SU-DHL-6 (cell line): Measurements from ENCODE around the gene GATA3.

Experiments
- H2AFZ ChIP-seq: fragments of 200-600 bp; sonication (generic); 2 replicates; pipeline ENCODE4 v1.6.1; 2014; ENCODE audit warnings: low read depth, mild to moderate bottlenecking, moderate library complexity, mixed read lengths, antibody characterized with exemption, low read length; ENCODE audit not compliant: severe bottlenecking
- H3F3A ChIP-seq: fragments of 200-600 bp; shearing (Covaris generic); 2 replicates; pipeline ENCODE4 v1.6.0; 2016; ENCODE audit warnings: antibody characterized with exemption, mild to moderate bottlenecking; ENCODE audit not compliant: insufficient read depth
- H3K27ac ChIP-seq: fragments of 200-600 bp; sonication (generic); 2 replicates; pipeline ENCODE4 v1.5.1; 2016; ENCODE audit warnings: low read depth, mild to moderate bottlenecking, low read length, moderate library complexity, mixed read lengths
- H3K27me3 ChIP-seq: fragments of 200-600 bp; sonication (generic), shearing (Covaris generic); 2 replicates; pipeline ENCODE4 v1.6.0; 2014; ENCODE audit warnings: mild to moderate bottlenecking, low read length
- H3K36me3 ChIP-seq: fragments of 200-600 bp; sonication (generic); 2 replicates; pipeline ENCODE4 v1.6.1; 2014; ENCODE audit warnings: mild to moderate bottlenecking, low read length, mixed read lengths
- H3K4me2 ChIP-seq: fragments of 300-600, 200-600 bp; shearing (Covaris generic), sonication (generic); 2 replicates; pipeline ENCODE4 v1.6.0; 2014; ENCODE audit warnings: low read length, low read depth, mild to moderate bottlenecking; ENCODE audit not compliant: poor library complexity, severe bottlenecking
- H3K4me3 ChIP-seq: fragments of 200-600 bp; sonication (generic); 2 replicates; pipeline ENCODE4 v1.5.1; 2014; ENCODE audit warnings: antibody characterized with exemption, low read length, mild to moderate bottlenecking, mixed read lengths; ENCODE audit not compliant: insufficient read depth, poor library complexity, severe bottlenecking
- H3K79me2 ChIP-seq: fragments of 200-600 bp; sonication (generic); 2 replicates; pipeline ENCODE4 v1.6.1; 2014; ENCODE audit warnings: mild to moderate bottlenecking, low read length, moderate library complexity; ENCODE audit not compliant: insufficient read depth
- H3K9ac ChIP-seq: fragments of 200-600 bp; sonication (generic); 2 replicates; pipeline ENCODE4 v1.7.0; 2014; ENCODE audit warnings: mild to moderate bottlenecking, low read length
- H3K9me2 ChIP-seq: fragments of 200-600 bp; sonication (generic); replicated peaks from 2 replicates; pipeline ENCODE4 v1.6.1; 2014; ENCODE audit warnings: low read length; ENCODE audit not compliant: insufficient read depth
- H3K9me3 ChIP-seq: fragments of 200-600 bp; sonication (generic); 2 replicates; pipeline ENCODE4 v1.6.1; 2014; ENCODE audit warnings: low read length, mixed read lengths; ENCODE audit not compliant: insufficient read depth
- H4K20me1 ChIP-seq: fragments of 200-600 bp; sonication (generic); 2 replicates; pipeline ENCODE4 v1.6.1; 2014; ENCODE audit warnings: low read depth, mild to moderate bottlenecking, antibody characterized with exemption, low read length, moderate library complexity, mixed read lengths
- EZH2phosphoT487 ChIP-seq: fragments of 200-600 bp; sonication (generic), shearing (Covaris generic); conservative IDR thresholded peaks from 2 replicates; pipeline ENCODE4 v1.6.1; 2018; ENCODE audit warnings: mild to moderate bottlenecking, antibody characterized with exemption, low read length, moderate library complexity, mixed read lengths
- TF ChIP-seq, protein P1 (sequence below): fragments of 200-600 bp; sonication (generic); IDR thresholded peaks from one replicate; pipeline ENCODE4 v1.5.1; 2017; ENCODE audit warnings: antibody characterized with exemption, mild to moderate bottlenecking, low read length, moderate library complexity; ENCODE audit not compliant: insufficient read depth, poor library complexity, severe bottlenecking

The GATA3 gene

DNA sequence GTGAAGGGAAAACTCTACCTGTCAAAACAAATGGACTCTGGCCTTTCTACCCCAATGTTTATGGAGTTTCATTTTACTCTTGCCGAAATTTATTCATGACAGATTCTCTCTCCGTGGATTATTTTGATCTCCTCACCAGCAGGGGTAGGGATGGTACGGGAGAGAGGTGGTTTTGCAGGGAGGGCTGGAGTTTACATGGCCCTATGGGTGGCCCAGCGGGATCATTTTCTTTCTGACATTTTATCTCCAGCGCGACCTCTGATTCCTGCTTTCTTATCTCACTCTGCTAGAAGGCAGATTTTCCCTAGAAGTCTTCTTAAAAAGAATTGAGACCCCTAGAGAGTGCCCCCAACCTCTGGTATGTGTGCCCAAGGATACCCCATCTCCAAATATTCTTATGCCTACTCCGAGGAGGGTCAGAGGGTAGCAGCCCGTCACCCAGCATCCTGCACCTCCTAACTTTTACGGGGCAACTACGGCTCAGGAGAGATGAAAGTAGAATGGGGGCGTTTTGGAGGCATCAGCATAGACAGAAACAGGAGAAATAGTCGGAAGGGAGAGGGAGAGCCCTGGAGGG lies 10.1 kb upstream of the GATA3 start:
- Histone ChIP-seq H3K4me3 (no peak overlapping the region), H3K27ac (no peak overlapping the region), H3K9me2 (no peaks in the 10 kb centered on the region), H3K9me3 (no peaks in the 10 kb centered on the region), H3K36me3 (no peaks in the 10 kb centered on the region), H3K9ac (no peak overlapping the region), H3F3A (no peaks in the 10 kb centered on the region), H3K79me2 (no peaks in the 10 kb centered on the region), H3K4me2 (no peak overlapping the region), H2AFZ (no peak overlapping the region), H3K27me3 (no peaks in the 10 kb centered on the region), H4K20me1 (no peaks in the 10 kb centered on the region)
- TF ChIP-seq, protein P1, sequence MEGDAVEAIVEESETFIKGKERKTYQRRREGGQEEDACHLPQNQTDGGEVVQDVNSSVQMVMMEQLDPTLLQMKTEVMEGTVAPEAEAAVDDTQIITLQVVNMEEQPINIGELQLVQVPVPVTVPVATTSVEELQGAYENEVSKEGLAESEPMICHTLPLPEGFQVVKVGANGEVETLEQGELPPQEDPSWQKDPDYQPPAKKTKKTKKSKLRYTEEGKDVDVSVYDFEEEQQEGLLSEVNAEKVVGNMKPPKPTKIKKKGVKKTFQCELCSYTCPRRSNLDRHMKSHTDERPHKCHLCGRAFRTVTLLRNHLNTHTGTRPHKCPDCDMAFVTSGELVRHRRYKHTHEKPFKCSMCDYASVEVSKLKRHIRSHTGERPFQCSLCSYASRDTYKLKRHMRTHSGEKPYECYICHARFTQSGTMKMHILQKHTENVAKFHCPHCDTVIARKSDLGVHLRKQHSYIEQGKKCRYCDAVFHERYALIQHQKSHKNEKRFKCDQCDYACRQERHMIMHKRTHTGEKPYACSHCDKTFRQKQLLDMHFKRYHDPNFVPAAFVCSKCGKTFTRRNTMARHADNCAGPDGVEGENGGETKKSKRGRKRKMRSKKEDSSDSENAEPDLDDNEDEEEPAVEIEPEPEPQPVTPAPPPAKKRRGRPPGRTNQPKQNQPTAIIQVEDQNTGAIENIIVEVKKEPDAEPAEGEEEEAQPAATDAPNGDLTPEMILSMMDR, result no peak
- TF ChIP-seq EZH2phosphoT487, result no peak

DNA sequence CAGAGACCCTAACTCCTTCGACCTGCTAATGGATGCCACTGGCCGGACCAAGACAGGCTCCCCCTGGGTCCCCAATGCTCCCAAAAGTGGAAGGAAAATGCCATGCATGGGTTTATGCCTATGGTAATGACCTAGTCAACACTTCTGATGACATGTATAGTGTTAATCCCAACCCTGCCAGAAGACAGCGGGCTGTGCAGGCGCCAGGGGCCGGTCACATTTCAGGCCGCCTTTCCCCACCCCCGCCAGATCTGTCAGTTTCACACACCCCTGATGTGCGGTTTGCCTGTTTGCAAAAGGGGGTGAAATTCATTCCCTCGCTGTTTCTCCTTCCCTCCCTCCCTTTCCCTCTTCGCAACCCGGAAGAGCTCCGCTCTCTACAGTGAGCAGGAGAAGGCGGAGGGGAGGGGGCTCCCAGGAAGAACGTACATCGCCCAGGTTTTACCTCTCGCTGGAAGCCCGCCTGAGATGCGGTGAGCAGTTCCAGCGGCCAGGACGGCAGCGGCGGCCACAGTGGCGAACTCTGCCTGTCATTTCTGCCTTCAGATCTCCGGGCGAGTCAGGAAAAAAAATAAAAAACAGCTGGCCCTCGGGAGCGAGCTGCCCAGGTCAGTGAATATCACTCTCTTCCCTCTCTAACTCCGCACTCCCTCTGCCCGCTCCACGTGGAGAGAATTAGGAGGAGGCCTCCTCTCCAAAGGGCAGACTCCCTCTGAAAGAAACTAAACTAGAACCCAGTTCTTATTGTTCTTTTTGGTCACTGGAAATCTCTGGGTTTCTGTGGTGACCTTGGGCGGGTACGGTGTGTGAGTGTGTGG lies 9.4 kb upstream of the GATA3 start:
- no peaks in the 10 kb centered on the region for H3K27me3 ChIP-seq
- H3K27ac ChIP-seq, result no peak overlapping the region
- no peaks in the 10 kb centered on the region for H3F3A ChIP-seq
- no peaks in the 10 kb centered on the region for H3K9me2 ChIP-seq
- H3K9me3 ChIP-seq, result no peaks in the 10 kb centered on the region
- no peak overlapping the region for H3K9ac ChIP-seq
- H3K4me3 ChIP-seq, result no peak overlapping the region
- no peaks in the 10 kb centered on the region for H3K36me3 ChIP-seq
- no peak overlapping the region for H3K4me2 ChIP-seq
- no peaks in the 10 kb centered on the region for H3K79me2 ChIP-seq
- no peak overlapping the region for H2AFZ ChIP-seq
- TF ChIP-seq, protein P1, result no peak
- TF ChIP-seq EZH2phosphoT487, result no peak
- H4K20me1 ChIP-seq, result no peaks in the 10 kb centered on the region

DNA sequence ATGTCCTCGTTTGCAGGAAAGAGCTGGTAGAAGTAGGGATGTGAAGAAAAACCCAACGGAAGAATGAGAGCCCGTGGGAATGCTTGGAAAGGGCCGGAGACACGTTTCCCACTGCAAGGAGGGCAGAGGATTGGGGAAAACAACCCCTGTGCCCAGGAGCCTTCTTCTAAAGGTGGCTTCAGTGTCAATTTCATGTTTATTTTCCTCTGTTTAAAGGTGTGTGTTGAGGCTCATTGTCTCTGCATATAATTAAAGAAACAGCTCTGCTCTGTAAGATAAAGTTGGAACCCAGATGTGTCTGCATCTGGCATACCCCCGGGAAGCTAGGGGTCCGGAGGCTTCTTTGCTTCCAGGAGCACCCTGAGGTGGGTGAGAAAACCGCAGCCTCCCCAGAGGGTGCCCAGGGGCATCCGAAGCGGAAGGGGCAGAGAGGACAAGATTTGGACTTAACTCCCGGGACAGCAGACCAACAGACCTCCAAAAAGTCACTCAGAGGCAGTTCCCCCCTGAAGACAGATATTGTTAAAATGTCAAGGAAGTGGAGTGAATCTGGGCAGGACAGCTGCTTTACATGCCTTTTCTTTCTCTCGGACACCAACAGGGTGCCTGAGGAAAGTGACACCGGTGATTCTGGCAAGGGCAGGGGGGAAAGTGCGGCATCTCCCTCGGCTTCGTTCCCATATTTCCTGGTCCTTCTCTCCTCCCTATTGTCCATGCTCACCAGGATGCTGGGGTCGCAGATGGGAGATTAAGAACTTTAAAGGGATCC lies 8.6 kb upstream of the GATA3 start:
- Histone ChIP-seq H3K4me3 (no peak overlapping the region), H3F3A (no peaks in the 10 kb centered on the region), H2AFZ (no peak overlapping the region), H3K9me3 (no peaks in the 10 kb centered on the region), H4K20me1 (no peaks in the 10 kb centered on the region), H3K36me3 (no peaks in the 10 kb centered on the region), H3K9ac (no peak overlapping the region), H3K27ac (no peak overlapping the region), H3K4me2 (no peak overlapping the region), H3K27me3 (no peaks in the 10 kb centered on the region), H3K79me2 (no peaks in the 10 kb centered on the region), H3K9me2 (no peaks in the 10 kb centered on the region)
- TF ChIP-seq EZH2phosphoT487, result no peak
- TF ChIP-seq, protein P1, result no peak
